Natural killer cell (primary cell): ENCODE results near the gene RAB3C. TPM values are rescaled to one million over a fixed set of nuclear protein-coding genes. Genes with fewer than 3 reads are reported as not detected.
"Not testable (repeated sequence)": the region's sequence is repeated elsewhere in the genome, so short reads cannot be mapped to it uniquely, and the experiment has no call there.

Experiments
- ATAC-seq, 3 donors: fragments of 150-1000 bp in 2 of 3; fragments of 200-7000 bp in 1 of 3; cut with Tn5 transposase; 1 replicate in 1 of 3; 2 replicates in 2 of 3; pipeline ENCODE4 v1.10.0; 2021; ENCODE audit warnings: mild to moderate bottlenecking in 2 of 3, moderate library complexity in 2 of 3
- DNase-seq, 2 donors: peaks; one replicate each; pipeline versions ENCODE4 v3.0.0 to v3.0.0-alpha.2; 2013 to 2021; ENCODE audit warnings: mixed read lengths in 1 of 2
- H3K27ac ChIP-seq: one replicate; pipeline ENCODE4 v1.5.1; 2013; ENCODE audit warnings: mild to moderate bottlenecking, low read length
- H3K27me3 ChIP-seq: one replicate; pipeline ENCODE4 v1.6.1; 2013; ENCODE audit warnings: low read length; ENCODE audit not compliant: control insufficient read depth, insufficient read depth
- H3K36me3 ChIP-seq: one replicate; pipeline ENCODE4 v1.6.1; 2013; ENCODE audit warnings: low read length; ENCODE audit not compliant: control insufficient read depth, insufficient read depth
- H3K4me1 ChIP-seq: one replicate; pipeline ENCODE4 v1.6.1; 2013; ENCODE audit warnings: low read length; ENCODE audit not compliant: control insufficient read depth, insufficient read depth
- H3K4me3 ChIP-seq: one replicate; pipeline ENCODE4 v1.5.1; 2013; ENCODE audit warnings: low read length
- H3K9me3 ChIP-seq: one replicate; pipeline ENCODE4 v1.6.1; 2013; ENCODE audit warnings: low read length; ENCODE audit not compliant: control insufficient read depth, insufficient read depth
- H3K27ac Mint-ChIP-seq, 2 donors: one replicate each; pipeline ENCODE4 v1.8.0; 2022; ENCODE audit warnings: mild to moderate bottlenecking in 2 of 2, mixed read lengths in 2 of 2, moderate library complexity in 1 of 2
- H3K27me3 Mint-ChIP-seq, 2 donors: one replicate each; pipeline ENCODE4 v1.8.0; 2022; ENCODE audit warnings: low read depth in 2 of 2, mixed read lengths in 2 of 2
- H3K36me3 Mint-ChIP-seq: one replicate; pipeline ENCODE4 v1.8.0; 2022; ENCODE audit warnings: mixed read lengths
- H3K4me1 Mint-ChIP-seq, 2 donors: one replicate each; pipeline ENCODE4 v1.8.0; 2022; ENCODE audit warnings: mixed read lengths in 2 of 2
- H3K4me3 Mint-ChIP-seq: one replicate; pipeline ENCODE4 v1.8.0; 2022; ENCODE audit warnings: mild to moderate bottlenecking, moderate library complexity, mixed read lengths
- H3K9me3 Mint-ChIP-seq, 2 donors: one replicate each; pipeline ENCODE4 v1.8.0; 2022; ENCODE audit warnings: mixed read lengths in 2 of 2
- WGBS: methylation state at CpG from one replicate; pipeline ENCODE4 v1.1.7; 2013; ENCODE audit warnings: missing lambda C conversion rate; ENCODE audit not compliant: insufficient coverage; 5-methylcytosine and 5-hydroxymethylcytosine counted together
- intact Hi-C: fragments of 100-400 bp; cut with micrococcal nuclease; formaldehyde crosslinking; loops from one replicate; pipeline ENCODE4 v1.14.2; 2022
- total RNA-seq, 4 donors: library from RNA; stranded (reverse); fragments of 120-200 nt in 1 of 4; gene quantifications; one replicate each; pipeline versions ENCODE4 v1.2.3 to v1.2.4, GENCODE V29; 2013 to 2022
- TF ChIP-seq, protein P1 (sequence below): fragments of 200-600 bp; IDR thresholded peaks from one replicate; pipeline ENCODE4 v1.8.0; 2022; ENCODE audit warnings: antibody characterized with exemption

Gene RAB3C
- total RNA-seq, 3 donors from 2014 or later (not counting 1 experiment from before 2014, with no cell fraction given), result 0.05 TPM; not detected in 2

DNA sequence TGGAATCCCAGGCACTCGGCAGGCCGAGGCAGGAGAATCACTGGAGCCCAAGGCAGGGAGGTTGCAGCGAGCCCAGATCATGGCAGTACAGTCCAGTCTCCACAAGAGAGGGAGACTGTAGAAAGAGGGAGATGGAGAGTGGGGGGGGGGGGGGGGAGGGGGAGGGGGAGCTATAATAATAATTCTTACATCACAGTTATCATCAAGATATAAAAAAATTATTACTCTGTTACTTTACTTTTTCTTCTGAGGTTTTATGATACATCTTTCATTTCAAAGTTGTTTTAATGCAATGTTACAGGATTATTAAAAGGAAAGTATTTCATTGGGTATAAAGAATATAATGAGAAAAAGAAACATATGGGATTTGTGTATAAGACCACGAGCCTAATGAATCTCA, 17.8 kb upstream of the RAB3C start:
- Mint-ChIP-seq H3K27ac (no peak overlapping the region), H3K4me3 (no peak overlapping the region), H3K9me3 (peaks cover 7% of the 10 kb centered on the region in 2 donors), H3K4me1 (no peaks in the 10 kb centered on the region), H3K27me3 (no peaks in the 10 kb centered on the region), H3K36me3 (no peaks in the 10 kb centered on the region)
- DNase-seq, result no peak
- Histone ChIP-seq H3K36me3 (no peaks in the 10 kb centered on the region), H3K4me1 (no peaks in the 10 kb centered on the region), H3K27ac (no peak overlapping the region), H3K27me3 (no peaks in the 10 kb centered on the region), H3K4me3 (no peak overlapping the region), H3K9me3 (no peaks in the 10 kb centered on the region)
- TF ChIP-seq, protein P1, sequence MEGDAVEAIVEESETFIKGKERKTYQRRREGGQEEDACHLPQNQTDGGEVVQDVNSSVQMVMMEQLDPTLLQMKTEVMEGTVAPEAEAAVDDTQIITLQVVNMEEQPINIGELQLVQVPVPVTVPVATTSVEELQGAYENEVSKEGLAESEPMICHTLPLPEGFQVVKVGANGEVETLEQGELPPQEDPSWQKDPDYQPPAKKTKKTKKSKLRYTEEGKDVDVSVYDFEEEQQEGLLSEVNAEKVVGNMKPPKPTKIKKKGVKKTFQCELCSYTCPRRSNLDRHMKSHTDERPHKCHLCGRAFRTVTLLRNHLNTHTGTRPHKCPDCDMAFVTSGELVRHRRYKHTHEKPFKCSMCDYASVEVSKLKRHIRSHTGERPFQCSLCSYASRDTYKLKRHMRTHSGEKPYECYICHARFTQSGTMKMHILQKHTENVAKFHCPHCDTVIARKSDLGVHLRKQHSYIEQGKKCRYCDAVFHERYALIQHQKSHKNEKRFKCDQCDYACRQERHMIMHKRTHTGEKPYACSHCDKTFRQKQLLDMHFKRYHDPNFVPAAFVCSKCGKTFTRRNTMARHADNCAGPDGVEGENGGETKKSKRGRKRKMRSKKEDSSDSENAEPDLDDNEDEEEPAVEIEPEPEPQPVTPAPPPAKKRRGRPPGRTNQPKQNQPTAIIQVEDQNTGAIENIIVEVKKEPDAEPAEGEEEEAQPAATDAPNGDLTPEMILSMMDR, result no peak
- intact Hi-C loops, result no loop called here
- WGBS, result 94% methylated on average over 2 of the region's 4 CpGs
- ATAC-seq, result no peak

DNA sequence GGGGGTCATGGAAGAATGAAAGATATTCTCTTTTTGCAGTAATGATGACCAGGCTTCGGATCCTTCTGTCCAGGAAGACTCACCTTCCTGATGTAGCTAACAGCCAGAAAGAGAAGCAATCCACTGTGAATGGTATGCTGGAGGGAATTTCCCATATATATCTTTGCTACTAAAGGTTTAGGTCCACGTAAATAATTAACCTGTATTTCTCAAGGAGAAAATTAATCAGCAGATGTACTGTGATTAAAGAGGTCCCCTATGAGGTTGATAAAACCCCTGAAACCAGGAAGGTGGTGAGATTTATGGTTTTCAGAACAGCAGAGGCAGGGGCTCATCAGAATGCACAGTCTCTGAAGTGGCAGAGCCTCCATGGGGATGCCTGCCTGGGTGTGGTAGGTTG, 11.4 kb upstream of the RAB3C start:
- Histone ChIP-seq H3K27me3 (no peaks in the 10 kb centered on the region), H3K4me3 (no peak overlapping the region), H3K9me3 (no peaks in the 10 kb centered on the region), H3K36me3 (no peaks in the 10 kb centered on the region), H3K27ac (no peak overlapping the region), H3K4me1 (no peaks in the 10 kb centered on the region)
- Mint-ChIP-seq H3K36me3 (peaks cover 7% of the 10 kb centered on the region), H3K27me3 (no peaks in the 10 kb centered on the region), H3K4me3 (no peak overlapping the region), H3K27ac (no peak overlapping the region), H3K9me3 (peaks cover 5 to 9% of the 10 kb centered on the region in 2 donors), H3K4me1 (no peaks in the 10 kb centered on the region)
- DNase-seq, result no peak
- intact Hi-C loops, result no loop called here
- 80% methylated on average over 1 of the region's 2 CpGs for WGBS
- no peak for ATAC-seq
- TF ChIP-seq, protein P1, result no peak

DNA sequence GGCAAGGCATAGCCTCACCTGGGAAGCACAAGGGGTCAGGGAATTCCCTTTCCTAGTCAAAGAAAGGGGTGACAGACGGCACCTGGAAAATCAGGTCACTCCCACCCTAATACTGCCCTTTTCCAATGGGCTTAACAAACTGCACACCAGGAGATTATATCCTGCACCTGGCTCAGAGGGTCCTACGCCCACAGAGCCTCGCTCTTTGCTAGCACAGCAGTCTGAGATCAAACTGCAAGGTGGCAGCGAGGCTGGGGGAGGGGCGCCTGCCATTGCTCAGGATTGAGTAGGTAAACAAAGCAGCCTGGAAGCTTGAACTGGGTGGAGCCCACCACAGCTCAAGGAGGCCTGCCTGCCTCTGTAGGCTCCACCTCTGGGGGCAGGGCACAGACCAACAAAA, 9.9 kb upstream of the RAB3C start:
- ATAC-seq, intact Hi-C loops, H3K27me3 Mint-ChIP-seq, H3K4me1 ChIP-seq, H3K27me3 ChIP-seq, DNase-seq, H3K4me3 ChIP-seq, H3K4me3 Mint-ChIP-seq, H3K27ac Mint-ChIP-seq, H3K36me3 Mint-ChIP-seq, H3K36me3 ChIP-seq, H3K4me1 Mint-ChIP-seq, H3K9me3 ChIP-seq, H3K9me3 Mint-ChIP-seq, H3K27ac ChIP-seq: not testable (repeated sequence)
- 93% methylated on average over 5 of the region's 5 CpGs for WGBS

DNA sequence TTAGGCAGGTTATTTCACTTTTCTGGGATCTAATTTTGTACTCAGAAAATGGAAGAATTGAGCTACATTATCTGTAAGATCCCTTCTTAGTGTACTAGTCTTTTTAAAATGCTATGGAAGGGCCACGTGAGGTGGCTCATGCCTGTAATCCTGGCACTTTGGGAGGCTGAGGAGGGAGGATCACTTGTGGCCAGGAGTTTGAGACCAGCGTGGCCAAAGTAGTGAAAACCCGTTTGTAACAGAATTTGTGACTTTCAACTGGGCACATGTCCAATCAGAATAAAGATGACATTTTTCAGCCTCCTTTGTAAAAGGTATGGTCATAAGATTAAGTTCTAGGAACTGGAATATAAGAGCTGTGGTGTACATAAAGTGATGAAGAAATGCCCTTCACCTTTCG, 3.1 kb upstream of the RAB3C start:
- Mint-ChIP-seq H3K4me3 (no peak overlapping the region), H3K27me3 (peaks cover 21 to 30% of the 10 kb centered on the region in 2 donors), H3K36me3 (no peaks in the 10 kb centered on the region), H3K27ac (no peak overlapping the region), H3K9me3 (peaks cover 0 to 3% of the 10 kb centered on the region in 2 donors), H3K4me1 (peaks cover 8 to 9% of the 10 kb centered on the region in 2 donors)
- Histone ChIP-seq H3K36me3 (no peaks in the 10 kb centered on the region), H3K4me1 (peaks cover 17% of the 10 kb centered on the region), H3K27me3 (peaks cover 28% of the 10 kb centered on the region), H3K9me3 (peaks cover 4% of the 10 kb centered on the region), H3K4me3 (no peak overlapping the region), H3K27ac (no peak overlapping the region)
- no peak for ATAC-seq
- TF ChIP-seq, protein P1, result no peak
- intact Hi-C loops, result no loop called here
- DNase-seq, result no peak
- 85% methylated on average over 4 of the region's 4 CpGs for WGBS
